NCI-H2227 (cell line): ENCODE measurements around the gene SLC2A4RG.
"Not testable (repeated sequence)": the region's sequence is repeated elsewhere in the genome, so short reads cannot be mapped to it uniquely, and the experiment has no call there.

Experiments used
- DNase-seq: peaks from one replicate; lab custom pipeline; 2025; ENCODE audit not compliant: unreplicated experiment; lab: John Stamatoyannopoulos, UW

SLC2A4RG gene

GRCh38 chr20:63709149-63709527 is 30.4 kb upstream of the SLC2A4RG start:
- DNase-seq, result no peak

DNA sequence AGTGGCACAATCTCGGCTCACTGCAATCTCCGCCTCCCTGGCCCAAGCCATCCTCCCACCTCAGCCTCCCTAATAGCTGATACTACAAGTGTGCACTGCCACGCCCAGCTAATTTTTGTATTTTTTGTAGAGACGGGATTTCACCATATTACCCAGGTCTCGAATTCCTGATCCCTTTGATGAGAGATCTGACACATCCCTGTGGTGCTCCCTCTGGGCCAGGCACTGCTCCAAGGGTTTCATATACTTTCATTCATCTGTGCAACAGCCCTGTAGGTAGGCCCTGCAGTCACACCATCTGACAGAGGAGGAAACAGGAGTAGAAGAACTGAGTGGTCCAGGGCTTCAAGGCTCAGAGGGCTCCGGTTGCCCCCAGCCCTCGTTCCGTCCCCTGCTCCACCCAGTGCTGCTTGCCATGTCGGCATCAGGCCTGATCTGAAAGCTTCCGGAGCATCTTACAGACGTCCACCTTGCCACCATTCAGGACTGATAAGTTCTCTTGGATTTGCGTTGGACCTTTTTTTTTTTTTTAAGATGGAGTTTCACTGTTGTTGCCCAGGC is 28.4 kb upstream of the SLC2A4RG start:
- no peak for DNase-seq

DNA sequence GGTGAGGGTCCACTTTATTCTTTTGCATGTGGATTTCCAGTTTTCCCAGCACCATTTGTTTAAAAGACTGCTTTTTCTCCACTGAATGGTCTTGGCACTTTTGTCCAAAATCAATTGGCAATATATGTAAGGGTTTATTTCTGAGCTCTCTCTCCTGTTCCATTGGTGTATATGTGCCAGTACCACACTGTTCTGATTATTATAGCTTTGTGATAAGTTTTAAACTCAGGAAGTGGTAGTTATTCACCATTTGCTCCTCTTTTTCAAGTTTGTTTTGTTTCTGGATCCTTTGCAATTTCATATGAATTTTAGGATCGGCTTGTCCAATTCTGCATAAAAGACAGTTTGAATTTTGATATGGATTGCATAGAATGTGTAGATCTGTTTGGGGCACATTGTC is 27.4 kb upstream of the SLC2A4RG start:
- no peak for DNase-seq

DNA sequence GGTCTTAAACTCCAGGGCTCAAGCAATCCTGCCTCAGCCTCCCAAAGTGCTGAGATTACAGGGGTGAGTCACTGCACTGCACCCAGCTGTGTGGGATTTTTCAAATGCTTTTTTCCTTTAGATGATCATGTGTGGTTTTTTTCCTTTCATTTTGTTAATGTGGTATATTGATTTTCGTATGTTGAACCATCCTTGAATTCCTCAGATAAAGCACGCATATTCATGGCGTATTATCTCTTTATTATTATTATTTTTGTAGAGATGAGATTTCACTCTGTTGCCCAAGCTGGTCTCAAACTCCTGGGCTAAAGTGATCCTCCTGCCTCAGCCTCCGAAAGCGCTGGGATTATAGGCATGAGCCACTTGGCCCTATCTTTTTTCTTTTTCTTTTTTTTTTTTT is 24.7 kb upstream of the SLC2A4RG start:
- no peak for DNase-seq

GRCh38 chr20:63718996-63719395 is 20.6 kb upstream of the SLC2A4RG start:
- DNase-seq, result no peak

DNA sequence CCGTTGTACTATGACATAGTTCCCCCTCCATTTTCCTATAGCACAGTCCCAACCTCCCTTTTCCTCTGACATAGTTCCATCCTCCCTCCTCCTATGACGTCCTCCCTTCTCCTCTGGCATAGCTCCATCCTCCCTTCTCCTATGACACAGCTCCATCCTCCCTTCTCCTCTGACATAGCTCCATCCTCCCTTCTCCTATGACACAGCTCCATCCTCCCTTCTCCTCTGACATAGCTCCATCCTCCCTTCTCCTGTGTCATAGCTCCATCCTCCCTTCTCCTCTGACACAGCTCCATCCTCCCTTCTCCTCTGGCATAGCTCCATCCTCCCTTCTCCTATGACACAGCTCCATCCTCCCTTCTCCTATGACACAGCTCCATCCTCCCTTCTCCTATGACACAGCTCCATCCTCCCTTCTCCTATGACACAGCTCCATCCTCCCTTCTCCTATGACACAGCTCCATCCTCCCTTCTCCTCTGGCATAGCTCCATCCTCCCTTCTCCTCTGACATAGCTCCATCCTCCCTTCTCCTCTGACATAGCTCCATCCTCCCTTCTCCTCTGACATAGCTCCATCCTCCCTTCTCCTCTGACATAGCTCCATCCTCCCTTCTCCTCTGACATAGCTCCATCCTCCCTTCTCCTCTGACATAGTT is 16.5 kb upstream of the SLC2A4RG start:
- not testable (repeated sequence) for DNase-seq

DNA sequence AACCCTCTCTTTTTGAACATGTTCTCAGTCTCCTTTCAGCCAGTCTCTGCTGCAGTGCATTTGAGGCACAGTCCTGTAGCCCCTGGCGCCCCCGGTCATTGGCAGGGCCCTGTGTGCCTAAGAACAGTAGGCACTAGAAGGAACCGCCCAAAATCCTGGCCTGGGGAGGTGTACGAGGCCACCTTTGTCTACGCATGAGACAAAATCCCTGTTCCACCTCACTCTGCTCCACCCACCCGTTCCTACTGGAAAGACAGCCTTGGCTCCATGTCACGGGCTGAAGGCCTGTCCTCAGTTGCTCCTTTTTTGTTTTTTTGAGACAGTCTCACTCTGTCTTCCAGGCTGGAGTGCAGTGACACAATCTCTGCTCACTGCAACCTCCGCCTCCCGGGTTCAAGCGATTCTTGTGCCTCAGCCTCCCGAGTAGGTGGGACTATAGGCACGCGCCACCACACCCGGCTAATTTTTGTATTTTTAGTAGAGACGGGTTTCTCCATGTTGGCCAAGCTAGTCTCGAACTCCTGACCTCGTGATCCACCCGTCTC is 9.3 kb upstream of the SLC2A4RG start:
- DNase-seq, result not testable (repeated sequence)

DNA sequence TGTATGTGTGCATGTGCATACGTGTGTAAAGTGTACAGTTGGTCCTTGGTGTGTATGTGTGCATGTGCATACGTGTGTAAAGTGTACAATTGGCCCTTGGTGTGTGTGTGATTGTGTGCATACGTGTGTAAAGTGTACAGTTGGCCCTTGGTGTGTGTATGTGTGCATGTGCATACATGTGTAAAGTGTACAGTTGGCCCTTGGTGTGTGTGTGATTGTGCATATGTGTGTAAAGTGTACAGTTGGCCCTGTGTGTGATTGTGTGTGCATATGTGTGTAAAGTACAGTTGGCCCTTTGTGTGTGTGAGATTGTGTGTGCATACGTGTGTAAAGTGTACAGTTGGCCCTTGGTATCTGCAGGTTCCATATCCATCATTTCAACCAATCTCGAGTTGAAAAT is 8.2 kb upstream of the SLC2A4RG start:
- no peak for DNase-seq

DNA sequence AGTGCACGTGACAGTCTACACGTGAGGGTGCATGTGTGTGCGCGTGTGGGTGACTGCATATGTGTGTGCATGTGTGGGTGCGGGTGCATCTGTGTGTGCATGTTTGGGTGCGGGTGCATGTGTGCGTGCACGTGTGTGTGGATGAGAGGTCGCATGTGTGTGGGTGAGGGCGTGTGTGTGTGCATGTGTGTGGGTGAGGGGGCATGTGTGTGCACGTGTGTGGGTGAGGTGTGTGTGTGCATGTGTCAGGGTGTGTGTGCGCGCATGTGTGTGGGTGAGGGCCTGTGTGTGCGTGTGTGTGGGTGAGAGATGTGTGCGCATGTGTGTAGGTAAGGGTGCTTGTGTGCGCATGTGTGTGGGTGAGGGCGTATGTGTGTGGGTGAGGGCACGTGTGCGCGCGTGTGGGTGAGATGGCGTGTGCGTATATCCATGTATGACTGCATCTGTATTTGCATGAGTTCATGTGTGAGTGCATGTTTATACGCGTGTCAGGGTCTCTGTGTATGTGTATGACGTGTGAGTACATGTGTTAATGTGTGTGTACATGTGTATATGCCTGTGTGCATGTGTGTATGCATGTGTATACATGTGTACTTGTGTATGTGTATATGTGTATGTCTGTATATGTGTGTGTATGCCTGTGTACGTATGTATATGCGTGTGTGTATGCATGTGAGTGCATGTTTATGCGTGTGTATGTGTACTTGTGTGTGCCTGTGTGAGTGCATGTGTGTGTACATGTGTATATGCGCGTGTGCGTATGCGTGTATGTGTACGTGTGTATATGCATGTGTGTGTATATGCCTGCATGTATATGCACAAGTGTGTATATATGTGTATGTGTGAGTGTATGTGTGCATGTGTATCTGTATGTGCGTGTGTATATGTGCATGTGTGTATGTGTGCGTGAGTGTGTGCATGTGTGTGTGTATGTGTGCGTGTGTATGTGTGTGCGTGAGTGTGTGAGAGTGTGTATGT is 7.2 kb upstream of the SLC2A4RG start:
- DNase-seq, result no peak

DNA sequence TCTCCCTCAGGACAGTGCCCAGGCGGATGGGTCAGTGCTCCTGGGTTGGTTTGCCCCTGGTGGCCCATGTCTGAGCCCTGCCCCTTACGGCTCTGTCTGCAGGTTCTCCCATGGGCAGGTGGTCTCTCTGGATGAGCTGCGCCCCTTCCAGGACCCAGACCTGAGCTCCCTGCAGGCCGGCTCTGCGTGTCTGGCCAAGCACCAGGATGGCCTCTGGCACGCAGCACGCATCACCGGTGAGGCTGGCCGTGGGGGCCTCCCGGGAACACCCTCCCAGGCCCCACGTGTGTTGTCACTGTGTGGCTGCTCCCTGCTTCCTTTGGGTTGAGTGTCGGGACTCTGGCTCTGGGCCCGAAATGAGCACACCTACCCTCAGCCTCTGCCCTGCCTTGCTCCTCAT is 6.5 kb upstream of the SLC2A4RG start:
- DNase-seq, result no peak

DNA sequence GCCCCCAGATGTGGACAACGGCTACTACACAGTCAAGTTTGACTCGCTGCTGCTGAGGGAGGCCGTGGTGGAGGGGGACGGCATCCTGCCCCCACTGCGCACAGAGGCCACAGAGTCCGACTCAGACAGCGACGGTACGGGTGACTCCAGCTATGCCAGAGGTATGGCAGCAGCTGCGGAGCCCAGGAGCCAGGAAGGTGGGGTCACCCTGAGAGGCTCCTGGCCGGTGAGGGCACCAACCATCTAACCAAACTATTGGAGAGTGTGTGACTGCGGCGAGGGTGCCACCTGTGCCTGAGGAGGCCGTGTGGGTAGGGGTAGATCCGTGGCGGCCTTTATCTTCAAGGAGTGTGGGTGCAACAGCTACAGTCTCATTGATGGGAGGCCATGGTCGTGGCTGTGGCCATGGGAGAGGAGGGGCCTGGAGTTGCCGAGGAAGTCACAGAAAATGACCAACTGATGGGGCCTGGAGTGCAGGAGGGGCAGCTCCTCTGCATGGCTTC is 5.9 kb upstream of the SLC2A4RG start:
- DNase-seq, result no peak

DNA sequence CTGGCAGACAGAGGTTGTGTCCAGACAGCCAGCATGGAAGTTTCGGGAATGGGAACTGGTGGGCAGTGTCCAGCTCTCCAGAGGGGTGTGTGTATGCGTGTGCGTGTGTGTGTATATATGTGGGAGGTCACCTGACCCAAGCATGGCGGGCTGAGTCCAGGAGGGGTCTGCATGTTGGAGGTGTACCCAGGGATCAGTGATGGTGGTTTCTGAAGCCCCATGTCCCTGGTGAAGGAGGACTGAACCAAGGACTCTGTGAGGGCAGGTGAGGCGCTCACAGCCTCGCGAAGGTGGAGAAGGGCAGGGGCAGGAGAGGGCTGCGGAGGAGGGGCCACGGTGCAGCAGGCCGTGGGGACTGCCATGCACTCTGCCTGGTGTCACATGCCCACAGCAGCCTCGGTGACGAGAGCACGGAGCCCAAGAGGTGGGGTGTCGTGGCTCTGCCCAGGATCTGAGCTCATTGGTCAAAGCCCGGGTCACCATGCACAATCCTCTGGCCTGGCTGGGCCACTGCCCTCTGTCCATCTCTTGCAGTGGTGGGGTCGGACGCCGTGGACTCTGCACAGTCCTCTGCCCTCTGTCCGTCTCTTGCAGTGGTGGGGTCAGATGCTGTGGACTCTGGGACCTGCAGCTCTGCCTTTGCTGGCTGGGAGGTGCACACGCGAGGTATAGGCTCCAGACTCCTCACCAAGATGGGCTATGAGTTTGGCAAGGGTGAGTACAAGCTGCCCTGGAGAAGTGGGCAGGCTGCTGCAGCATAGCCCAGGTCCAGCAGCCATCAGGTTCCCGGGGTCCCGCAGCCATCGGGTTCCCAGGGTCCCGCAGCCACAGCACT is 5.2 kb upstream of the SLC2A4RG start:
- no peak for DNase-seq

GRCh38 chr20:63734946-63735858 is 4.4 kb upstream of the SLC2A4RG start:
- DNase-seq, result no peak

DNA sequence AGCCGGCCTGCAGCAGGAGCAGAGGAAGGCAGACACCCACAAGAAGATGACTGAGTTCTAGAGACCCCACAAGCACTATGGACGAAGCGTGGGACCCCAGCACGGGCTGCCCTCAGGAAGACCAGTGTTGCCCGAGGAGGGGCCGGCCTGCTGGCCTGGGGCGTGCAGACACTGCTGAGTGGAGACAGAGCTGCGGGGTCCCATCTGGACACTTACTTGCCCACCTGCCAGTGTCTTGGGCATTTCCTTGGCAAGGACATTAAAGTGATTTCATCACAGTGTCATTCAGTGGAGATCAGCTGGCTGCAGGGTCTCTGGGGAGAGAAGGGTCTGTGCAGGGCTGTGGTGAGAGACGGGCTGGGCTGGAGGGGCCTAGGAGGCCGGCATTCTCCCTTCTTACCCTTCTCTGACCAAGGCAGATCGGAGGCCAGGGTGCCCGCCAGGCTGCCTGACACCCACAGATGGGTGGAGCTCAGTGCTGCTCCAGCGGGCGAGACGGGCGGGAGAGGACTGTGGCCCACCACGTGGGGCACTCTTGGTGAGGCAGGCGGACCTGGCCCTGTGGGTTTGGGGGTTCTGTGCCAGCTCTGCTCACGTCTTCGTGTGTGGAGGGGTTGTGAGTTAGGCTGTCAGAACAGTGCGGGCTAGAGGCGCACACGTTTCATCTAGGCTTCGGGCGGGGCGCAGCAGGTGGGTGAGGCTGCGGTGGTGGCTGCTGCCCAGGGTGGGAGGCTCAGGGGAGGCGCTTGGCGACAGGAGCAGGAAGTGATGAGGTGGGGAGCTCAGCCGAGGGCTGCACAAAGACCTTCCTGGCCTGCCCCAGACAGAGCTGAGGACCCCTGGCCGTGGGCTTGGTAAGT is 3.5 kb upstream of the SLC2A4RG start, which contains the start of gene LIME1:
Gene LIME1, plus strand, starts transcription at position 806 of the 860 bp plus-strand sequence. CDS start 886 bp downstream, outside the sequence.
- no peak for DNase-seq

DNA sequence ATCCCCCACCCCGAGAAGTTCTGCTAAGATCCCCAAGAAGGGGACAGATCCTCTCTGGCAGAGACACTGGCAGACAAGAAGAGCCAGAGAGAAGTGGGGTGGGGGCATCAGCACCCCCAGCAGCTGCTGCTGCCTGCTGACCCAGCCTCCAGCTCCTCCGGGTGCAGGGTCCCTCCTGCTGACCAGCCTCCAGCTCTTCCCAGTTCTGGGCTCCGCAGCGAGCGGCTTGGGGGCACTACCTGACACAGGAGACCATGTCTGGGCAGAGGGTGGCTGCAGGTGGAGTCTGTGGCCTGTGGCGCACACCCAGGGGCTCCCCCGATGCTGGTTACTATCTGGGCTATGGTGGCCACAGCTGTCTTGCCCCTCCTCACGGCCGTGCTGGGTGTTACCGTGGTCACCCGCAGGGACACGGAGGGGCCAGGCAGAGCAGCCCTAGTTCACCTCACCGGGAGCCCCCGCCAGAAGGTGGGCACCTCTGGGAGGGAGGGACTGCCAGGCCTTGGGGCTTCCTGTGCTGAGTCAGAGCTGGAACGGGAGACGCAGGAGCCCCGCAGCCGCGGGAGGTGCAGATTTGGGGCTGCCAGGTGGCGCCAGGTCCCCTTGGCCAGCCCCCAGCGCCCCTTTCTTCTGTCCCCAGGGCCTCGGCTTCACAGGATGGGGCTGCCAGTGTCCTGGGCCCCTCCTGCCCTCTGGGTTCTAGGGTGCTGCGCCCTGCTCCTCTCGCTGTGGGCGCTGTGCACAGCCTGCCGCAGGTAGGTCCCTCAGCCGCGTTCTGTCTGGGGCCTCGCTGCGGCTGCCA is 2.5 kb upstream of the SLC2A4RG start:
- DNase-seq, result no peak

- no peak for DNase-seq
Observed at GRCh38 chr20:63737695-63737944, 2.0 kb upstream of the SLC2A4RG start.

DNA sequence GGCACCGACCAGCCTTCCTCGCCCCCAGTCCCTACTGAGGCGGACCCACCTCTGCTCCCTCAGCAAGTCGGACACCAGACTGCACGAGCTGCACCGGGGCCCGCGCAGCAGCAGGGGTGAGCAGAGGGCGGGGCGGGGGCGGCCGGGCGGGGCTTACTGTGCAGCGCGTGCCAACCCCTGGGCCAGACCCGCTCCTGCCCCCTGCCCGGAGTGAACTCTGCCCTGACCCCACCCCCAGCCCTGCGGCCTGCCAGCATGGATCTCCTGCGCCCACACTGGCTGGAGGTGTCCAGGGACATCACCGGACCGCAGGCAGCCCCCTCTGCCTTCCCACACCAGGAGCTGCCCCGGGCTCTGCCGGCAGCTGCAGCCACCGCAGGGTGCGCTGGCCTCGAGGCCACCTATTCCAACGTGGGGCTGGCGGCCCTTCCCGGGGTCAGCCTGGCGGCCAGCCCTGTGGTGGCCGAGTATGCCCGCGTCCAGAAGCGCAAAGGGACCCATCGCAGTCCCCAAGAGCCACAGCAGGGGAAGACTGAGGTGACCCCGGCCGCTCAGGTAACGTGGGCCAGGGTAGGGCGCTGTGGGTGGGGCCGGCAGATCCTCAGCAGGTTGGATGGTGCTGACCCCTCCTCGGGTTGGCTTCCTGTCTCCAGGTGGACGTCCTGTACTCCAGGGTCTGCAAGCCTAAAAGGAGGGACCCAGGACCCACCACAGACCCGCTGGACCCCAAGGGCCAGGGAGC is 1.5 kb upstream of the SLC2A4RG start:
- DNase-seq, result no peak
